PFSK-1 (cell line): ENCODE measurements around the gene NPAS4.

Experiments
- FOXP2 ChIP-seq: optimal IDR thresholded peaks from 2 replicates; pipeline ENCODE3; 2011; ENCODE audit warnings: borderline replicate concordance, control low read depth, inconsistent platforms; ENCODE audit not compliant: insufficient read depth; ENCODE audit errors: extremely low read length, extremely low read depth
- POLR2AphosphoS5 ChIP-seq: IDR thresholded peaks from 2 replicates; pipeline ENCODE4 v1.6.1; 2012; ENCODE audit warnings: low read depth, mild to moderate bottlenecking, control low read depth, low read length, moderate library complexity
- SIN3A ChIP-seq: IDR thresholded peaks from 2 replicates; pipeline ENCODE4 v1.6.1; 2012; ENCODE audit warnings: mild to moderate bottlenecking, low read length, moderate library complexity, borderline replicate concordance; ENCODE audit not compliant: insufficient read depth
- TAF1 ChIP-seq: IDR thresholded peaks from 2 replicates; pipeline ENCODE4 v1.6.1; 2012; ENCODE audit warnings: low read length, control low read depth, borderline replicate concordance; ENCODE audit not compliant: insufficient read depth
- TF ChIP-seq, protein P1 (sequence below), 2 experiments: IDR thresholded peaks; 2 replicates each; pipeline versions ENCODE4 v1.6.1 to v1.8.0; 2011 to 2012; ENCODE audit warnings: low read depth in 2 of 2, low read length in 2 of 2, control low read depth in 1 of 2, inconsistent platforms in 1 of 2, mild to moderate bottlenecking in 1 of 2, moderate library complexity in 1 of 2; ENCODE audit not compliant: insufficient read depth in 1 of 2

Gene NPAS4

GRCh38 chr11:66454828-66455227 lies 34.0 kb downstream of the NPAS4 start:
- no peak for TF ChIP-seq FOXP2
- TF ChIP-seq POLR2AphosphoS5: no peak
- TF ChIP-seq, protein P1, sequence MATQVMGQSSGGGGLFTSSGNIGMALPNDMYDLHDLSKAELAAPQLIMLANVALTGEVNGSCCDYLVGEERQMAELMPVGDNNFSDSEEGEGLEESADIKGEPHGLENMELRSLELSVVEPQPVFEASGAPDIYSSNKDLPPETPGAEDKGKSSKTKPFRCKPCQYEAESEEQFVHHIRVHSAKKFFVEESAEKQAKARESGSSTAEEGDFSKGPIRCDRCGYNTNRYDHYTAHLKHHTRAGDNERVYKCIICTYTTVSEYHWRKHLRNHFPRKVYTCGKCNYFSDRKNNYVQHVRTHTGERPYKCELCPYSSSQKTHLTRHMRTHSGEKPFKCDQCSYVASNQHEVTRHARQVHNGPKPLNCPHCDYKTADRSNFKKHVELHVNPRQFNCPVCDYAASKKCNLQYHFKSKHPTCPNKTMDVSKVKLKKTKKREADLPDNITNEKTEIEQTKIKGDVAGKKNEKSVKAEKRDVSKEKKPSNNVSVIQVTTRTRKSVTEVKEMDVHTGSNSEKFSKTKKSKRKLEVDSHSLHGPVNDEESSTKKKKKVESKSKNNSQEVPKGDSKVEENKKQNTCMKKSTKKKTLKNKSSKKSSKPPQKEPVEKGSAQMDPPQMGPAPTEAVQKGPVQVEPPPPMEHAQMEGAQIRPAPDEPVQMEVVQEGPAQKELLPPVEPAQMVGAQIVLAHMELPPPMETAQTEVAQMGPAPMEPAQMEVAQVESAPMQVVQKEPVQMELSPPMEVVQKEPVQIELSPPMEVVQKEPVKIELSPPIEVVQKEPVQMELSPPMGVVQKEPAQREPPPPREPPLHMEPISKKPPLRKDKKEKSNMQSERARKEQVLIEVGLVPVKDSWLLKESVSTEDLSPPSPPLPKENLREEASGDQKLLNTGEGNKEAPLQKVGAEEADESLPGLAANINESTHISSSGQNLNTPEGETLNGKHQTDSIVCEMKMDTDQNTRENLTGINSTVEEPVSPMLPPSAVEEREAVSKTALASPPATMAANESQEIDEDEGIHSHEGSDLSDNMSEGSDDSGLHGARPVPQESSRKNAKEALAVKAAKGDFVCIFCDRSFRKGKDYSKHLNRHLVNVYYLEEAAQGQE (IDR thresholded peaks at IDR 0.05; ENCODE audit: insufficient read depth in 1 of 2, low read depth in 2 of 2, low read length in 2 of 2): no peak
- TF ChIP-seq TAF1: no peak
- TF ChIP-seq SIN3A: no peak

- TF ChIP-seq TAF1: no peak
- TF ChIP-seq, protein P1 (IDR thresholded peaks at IDR 0.05; ENCODE audit: insufficient read depth in 1 of 2, low read depth in 2 of 2, low read length in 2 of 2): no peak
- no peak for TF ChIP-seq SIN3A
- no peak for TF ChIP-seq POLR2AphosphoS5
- TF ChIP-seq FOXP2: no peak
Measured at GRCh38 chr11:66457826-66458225, 37.0 kb downstream of the NPAS4 start.

DNA sequence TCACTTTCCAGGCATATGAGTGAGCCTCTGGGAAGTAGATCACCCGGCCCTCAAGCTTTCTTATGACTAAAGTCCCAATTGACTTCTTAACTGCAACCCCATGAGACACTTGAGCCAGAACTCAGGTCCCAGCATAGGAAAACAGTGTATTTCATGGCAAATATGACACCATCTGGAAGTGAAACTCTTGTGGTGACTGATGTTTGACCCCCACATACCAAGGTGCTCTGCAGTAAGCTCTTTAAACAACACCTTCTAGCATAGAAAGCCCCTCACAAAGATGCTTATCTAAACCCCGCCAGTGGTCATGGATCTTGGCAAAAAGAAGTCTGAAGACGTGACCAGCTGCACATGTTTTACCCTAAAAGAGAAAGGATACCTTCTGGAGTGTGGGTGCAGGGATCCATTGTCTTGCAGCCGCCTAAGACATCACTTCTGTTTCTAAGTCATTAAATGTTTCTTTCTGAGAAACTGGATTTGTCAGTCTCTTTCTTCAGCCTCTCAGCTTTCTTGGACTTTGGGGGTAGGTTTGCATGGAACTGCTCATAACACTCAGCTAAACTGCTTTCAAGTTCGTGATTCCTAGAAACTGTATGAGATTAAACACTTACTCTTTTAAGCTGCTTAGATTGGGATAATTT lies 38.4 kb downstream of the NPAS4 start:
- no peak for TF ChIP-seq POLR2AphosphoS5
- no peak for TF ChIP-seq TAF1
- TF ChIP-seq, protein P1 (IDR thresholded peaks at IDR 0.05; ENCODE audit: insufficient read depth in 1 of 2, low read depth in 2 of 2, low read length in 2 of 2): no peak
- no peak for TF ChIP-seq FOXP2
- no peak for TF ChIP-seq SIN3A

GRCh38 chr11:66462010-66462409 lies 41.2 kb downstream of the NPAS4 start:
- TF ChIP-seq, protein P1 (IDR thresholded peaks at IDR 0.05; ENCODE audit: insufficient read depth in 1 of 2, low read depth in 2 of 2, low read length in 2 of 2): no peak
- TF ChIP-seq POLR2AphosphoS5 (no peak), SIN3A (no peak), FOXP2 (no peak), TAF1 (no peak)

DNA sequence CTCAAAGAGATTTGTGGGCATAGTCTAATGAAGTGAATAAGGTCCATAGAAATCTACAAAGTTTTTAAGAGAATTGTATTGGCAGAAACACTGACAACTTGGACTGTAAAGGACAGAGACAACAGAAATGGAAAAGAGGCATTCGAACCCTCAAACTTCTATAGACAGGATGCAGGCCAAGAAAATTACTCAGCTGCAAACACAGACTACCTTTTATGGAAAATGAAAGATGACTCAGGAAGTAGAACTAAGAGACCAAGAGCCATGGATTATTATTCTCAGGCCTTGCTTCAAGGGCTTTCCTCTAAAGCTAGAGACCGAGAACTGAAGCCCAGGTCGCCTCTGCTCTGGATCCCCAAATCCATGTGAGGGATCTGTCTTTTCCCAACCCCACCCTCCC lies 42.1 kb downstream of the NPAS4 start:
- TF ChIP-seq POLR2AphosphoS5 (no peak), TAF1 (no peak), SIN3A (no peak), FOXP2 (no peak)
- TF ChIP-seq, protein P1 (IDR thresholded peaks at IDR 0.05; ENCODE audit: insufficient read depth in 1 of 2, low read depth in 2 of 2, low read length in 2 of 2): no peak
